GM12801 (cell line): ENCODE results near the gene MICALL2.

Experiments
- CTCF ChIP-seq: IDR thresholded peaks from one replicate; pipeline ENCODE4 v1.5.1; 2011; ENCODE audit warnings: control low read depth; ENCODE audit not compliant: insufficient read length; ENCODE audit errors: extremely low read depth

MICALL2 gene

DNA sequence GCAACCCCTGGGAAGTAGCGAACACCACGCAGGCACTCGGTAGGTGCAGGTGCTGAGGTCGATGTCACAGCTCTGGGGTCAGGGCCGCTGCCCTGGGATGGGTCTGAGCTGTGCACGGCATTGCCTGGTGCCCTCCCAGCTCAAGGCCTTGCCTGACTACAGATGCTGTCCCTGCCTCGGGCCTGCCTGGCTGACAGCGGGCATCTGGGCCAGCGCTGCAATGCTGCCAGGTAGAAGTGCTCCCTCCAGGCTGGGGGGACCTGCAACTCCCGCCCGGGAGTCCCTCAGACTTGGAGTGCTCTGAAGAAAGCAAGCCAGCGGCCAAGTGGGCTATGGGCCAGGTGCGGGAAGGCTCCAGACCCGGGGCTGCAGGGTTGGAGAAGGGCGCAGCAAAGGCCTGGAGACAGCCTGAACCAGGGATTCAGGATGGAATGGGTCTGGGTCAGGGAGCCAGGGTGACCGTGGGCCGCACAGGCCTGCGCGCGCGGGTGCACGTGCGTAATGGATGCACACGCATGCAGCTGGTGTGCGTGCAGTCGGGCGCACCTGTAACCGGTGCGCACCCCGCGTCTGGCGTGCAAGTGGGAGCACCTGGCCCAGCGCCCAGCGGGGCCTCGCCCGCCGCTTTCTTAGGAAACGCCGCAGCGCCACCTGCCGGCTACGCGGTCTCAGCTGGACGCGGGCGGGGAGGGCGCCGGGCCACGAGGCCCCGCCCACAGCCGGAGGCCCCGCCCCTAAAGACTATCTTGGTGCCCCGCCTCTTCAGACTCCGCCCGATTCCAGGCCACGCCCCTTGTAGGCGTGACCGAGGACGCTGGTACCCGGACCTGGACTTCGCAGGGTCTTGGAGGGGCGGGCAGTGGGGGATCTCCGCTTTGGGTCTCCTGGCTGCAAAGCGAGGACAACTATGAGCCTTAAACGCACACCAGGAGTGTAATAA is 46.7 kb downstream of the MICALL2 start:
- no peak for TF ChIP-seq CTCF

GRCh38 chr7:1411414-1411813 is 47.9 kb downstream of the MICALL2 start:
- no peak for TF ChIP-seq CTCF

DNA sequence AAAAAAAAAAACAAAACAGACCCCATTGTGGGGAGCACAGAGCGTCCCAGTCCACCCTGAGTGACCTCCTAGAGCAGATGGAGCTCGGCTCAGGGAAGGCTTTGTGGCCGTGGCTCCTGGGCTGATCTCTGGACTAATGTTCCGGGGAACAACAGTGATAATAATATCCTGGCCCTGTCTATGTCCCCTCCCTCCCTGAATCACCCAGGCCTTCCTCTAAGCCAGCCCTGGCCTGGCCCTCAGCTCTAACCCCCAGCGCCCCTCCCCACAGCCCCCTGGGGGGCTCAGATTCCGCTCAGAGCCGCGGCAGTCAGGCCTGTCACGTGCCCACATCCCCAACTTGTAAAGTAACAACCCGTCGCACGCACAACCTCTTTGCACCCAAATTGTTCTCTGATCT is 48.3 kb downstream of the MICALL2 start:
- no peak for TF ChIP-seq CTCF

- TF ChIP-seq CTCF = no peak
Measured at GRCh38 chr7:1409555-1409954, 49.7 kb downstream of the MICALL2 start.

- TF ChIP-seq CTCF = no peak
Measured at GRCh38 chr7:1408466-1408865, 50.8 kb downstream of the MICALL2 start.

DNA sequence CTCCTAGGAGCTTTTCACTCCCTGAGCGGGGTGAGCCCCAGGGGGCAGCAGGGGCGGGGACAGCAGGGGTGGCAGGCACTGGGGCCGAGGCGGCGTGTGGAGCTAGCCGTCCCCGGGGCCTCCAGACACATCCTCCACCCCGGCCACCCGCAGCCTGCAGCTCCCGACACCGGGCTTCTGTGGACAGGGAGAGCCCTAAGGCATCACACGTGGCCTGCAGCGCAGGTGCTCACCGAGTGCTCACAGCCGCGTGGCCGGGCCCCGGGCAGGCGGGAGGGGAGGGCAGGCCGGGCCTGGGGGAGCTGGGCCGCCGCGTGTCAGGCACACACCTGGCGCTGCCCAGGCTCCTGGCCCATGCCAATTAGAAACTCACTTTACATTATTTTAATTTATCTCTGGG is 51.4 kb downstream of the MICALL2 start:
- no peak for TF ChIP-seq CTCF

DNA sequence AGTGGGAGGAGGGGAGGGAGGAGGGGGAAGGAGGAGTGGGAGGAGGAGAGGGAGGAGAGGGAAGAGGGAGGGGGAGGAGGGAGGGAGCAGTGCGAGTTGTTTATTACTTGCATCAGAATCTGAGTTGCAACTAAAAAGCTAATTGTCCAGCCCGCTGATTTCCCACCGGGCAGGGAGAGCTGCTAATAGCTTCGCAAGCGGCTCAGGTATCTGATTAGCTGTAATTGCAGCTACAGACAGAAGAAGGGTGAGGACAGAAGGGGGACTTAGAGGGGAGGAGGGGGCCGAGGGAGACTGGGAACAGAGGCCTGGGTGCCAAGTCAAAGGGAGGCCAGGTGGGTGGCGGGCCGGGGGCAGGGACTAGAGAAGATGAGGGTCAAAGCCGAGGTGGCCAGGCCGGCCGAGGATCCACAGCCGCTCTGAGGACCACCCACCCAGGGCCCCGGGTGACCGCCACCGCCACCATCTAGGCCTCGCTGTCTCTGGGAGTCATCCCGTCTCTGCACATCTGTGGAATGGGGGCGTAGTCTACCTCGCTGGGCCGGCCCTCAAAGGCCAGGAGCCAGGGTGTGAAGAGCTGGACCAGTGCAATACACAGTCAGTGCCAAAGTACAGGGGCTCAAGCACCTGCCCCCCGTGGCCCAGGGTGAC is 54.2 kb downstream of the MICALL2 start:
- no peak for TF ChIP-seq CTCF
